SK-N-SH (cell line): Measurements from ENCODE around the gene ERGIC1. TPM values are rescaled to one million over a fixed set of nuclear protein-coding genes. Genes with fewer than 3 reads are reported as not detected.

ENCODE experiments used
- CTCF ChIA-PET: fragments of 300-600, 350-600 bp; formaldehyde crosslinking; extraction: SDS; loops from one replicate; lab custom pipeline; 2021; lab: Yijun Ruan, JAX
- POLR2A ChIA-PET: fragments of 350-600 bp; sonication (Branson Sonifier 250); formaldehyde crosslinking; extraction: SDS; loops from one replicate; lab custom pipeline; 2020; ENCODE audit warnings: antibody characterized with exemption, inconsistent platforms; lab: Yijun Ruan, JAX
- DNase-seq: peaks from one replicate; pipeline ENCODE4 v3.0.0; 2012
- H2AFZ ChIP-seq: fragments of 200-600 bp; sonication (generic); 2 replicates; pipeline ENCODE4 v1.8.1; 2016; ENCODE audit warnings: antibody characterized with exemption, mild to moderate bottlenecking, low read depth
- H3F3A ChIP-seq: fragments of 200-600 bp; sonication (generic); replicated peaks from 2 replicates; pipeline ENCODE3; 2016; ENCODE audit warnings: antibody characterized with exemption, mild to moderate bottlenecking; ENCODE audit not compliant: insufficient read depth
- H3K27ac ChIP-seq, 2 experiments: fragments of 200-500 bp in 1 of 2; fragments of 200-600 bp in 1 of 2; sonication (Bioruptor generic) in 1 of 2; sonication (generic), shearing (Covaris generic) in 1 of 2; 2 replicates each; pipeline versions ENCODE4 v1.5.1 to v1.6.1; 2014 to 2016; ENCODE audit warnings: low read depth in 2 of 2, inconsistent platforms in 1 of 2, low read length in 1 of 2, mild to moderate bottlenecking in 1 of 2, mixed read lengths in 1 of 2
- H3K27me3 ChIP-seq: fragments of 200-600 bp; sonication (generic), shearing (Covaris generic); 2 replicates; pipeline ENCODE4 v1.6.1; 2016; ENCODE audit warnings: mixed run types; ENCODE audit not compliant: insufficient read depth
- H3K36me3 ChIP-seq, 2 experiments: fragments of 200-500 bp in 1 of 2; fragments of 200-600 bp in 1 of 2; sonication (Bioruptor generic) in 1 of 2; sonication (generic) in 1 of 2; replicated peaks in 1 of 2; 2 replicates each; pipeline versions ENCODE3 to v1.5.1; 2014 to 2016; ENCODE audit warnings: low read length in 1 of 2, mild to moderate bottlenecking in 1 of 2; ENCODE audit not compliant: insufficient read depth in 2 of 2, control insufficient read depth in 1 of 2
- H3K4me1 ChIP-seq, 2 experiments: fragments of 200-500 bp in 1 of 2; fragments of 200-600 bp in 1 of 2; sonication (Bioruptor generic) in 1 of 2; sonication (generic), shearing (Covaris generic) in 1 of 2; 2 replicates each; pipeline versions ENCODE4 v1.5.1 to v1.6.1; 2014 to 2016; ENCODE audit warnings: low read depth in 1 of 2, low read length in 1 of 2, mixed run types in 1 of 2; ENCODE audit not compliant: insufficient read depth in 2 of 2, control insufficient read depth in 1 of 2
- H3K4me2 ChIP-seq: fragments of 200-600 bp; sonication (generic), shearing (Covaris generic); 2 replicates; pipeline ENCODE4 v1.6.1; 2017; ENCODE audit warnings: mixed run types
- H3K4me3 ChIP-seq, 2 experiments: fragments of 200-500 bp in 1 of 2; fragments of 200-600 bp in 1 of 2; sonication (Bioruptor generic) in 1 of 2; sonication (generic), shearing (Covaris generic) in 1 of 2; 2 replicates each; pipeline versions ENCODE4 v1.5.1 to v1.8.1; 2014 to 2016; ENCODE audit warnings: low read depth in 2 of 2, inconsistent platforms in 1 of 2, low read length in 1 of 2, mild to moderate bottlenecking in 1 of 2, mixed read lengths in 1 of 2, moderate library complexity in 1 of 2
- H3K79me2 ChIP-seq: fragments of 200-600 bp; sonication (generic); 2 replicates; pipeline ENCODE4 v1.8.1; 2017; ENCODE audit warnings: mild to moderate bottlenecking; ENCODE audit not compliant: insufficient read depth
- H3K9ac ChIP-seq: fragments of 200-600 bp; sonication (generic); 2 replicates; pipeline ENCODE4 v1.6.1; 2017; ENCODE audit warnings: mixed run types
- H3K9me2 ChIP-seq: fragments of 200-600 bp; sonication (generic); 2 replicates; pipeline ENCODE4 v1.6.1; 2017; ENCODE audit warnings: mixed run types
- H3K9me3 ChIP-seq: fragments of 200-600 bp; sonication (generic); 2 replicates; pipeline ENCODE4 v1.6.1; 2017; ENCODE audit warnings: mixed run types, mild to moderate bottlenecking, moderate library complexity
- H4K20me1 ChIP-seq: fragments of 200-600 bp; sonication (generic); 2 replicates; pipeline ENCODE4 v1.6.1; 2017; ENCODE audit warnings: mild to moderate bottlenecking, mixed run types; ENCODE audit not compliant: insufficient read depth
- CTCF ChIP-seq: fragments of 200-600 bp; sonication (generic); IDR thresholded peaks from 2 replicates; pipeline ENCODE4 v1.6.1; 2017; ENCODE audit warnings: antibody characterized with exemption, mild to moderate bottlenecking, moderate library complexity
- ELF1 ChIP-seq: IDR thresholded peaks from 2 replicates; pipeline ENCODE4 v1.4.0; 2012
- EP300 ChIP-seq, 2 experiments: IDR thresholded peaks; 2 replicates each; pipeline versions ENCODE4 v1.4.0 to v1.6.1; 2012; ENCODE audit warnings: borderline replicate concordance in 1 of 2, low read depth in 1 of 2, low read length in 1 of 2
- EZH2phosphoT487 ChIP-seq: fragments of 200-600 bp; sonication (generic); IDR thresholded peaks from 2 replicates; pipeline ENCODE4 v1.6.1; 2017; ENCODE audit warnings: low read depth, mixed run types, mild to moderate bottlenecking, antibody characterized with exemption, moderate library complexity, borderline replicate concordance
- FOSL2 ChIP-seq: IDR thresholded peaks from 2 replicates; pipeline ENCODE4 v1.4.0; 2012; ENCODE audit warnings: low read depth, mild to moderate bottlenecking, moderate library complexity, borderline replicate concordance
- FOXM1 ChIP-seq: IDR thresholded peaks from 2 replicates; pipeline ENCODE4 v1.4.0; 2012; ENCODE audit warnings: low read depth, mild to moderate bottlenecking
- GABPA ChIP-seq: IDR thresholded peaks from 2 replicates; pipeline ENCODE4 v1.4.0; 2012; ENCODE audit warnings: low read depth, mild to moderate bottlenecking
- JUND ChIP-seq: IDR thresholded peaks from 2 replicates; pipeline ENCODE4 v1.4.0; 2012
- MAX ChIP-seq: IDR thresholded peaks from 2 replicates; pipeline ENCODE4 v1.4.0; 2012; ENCODE audit warnings: low read depth
- MEF2A ChIP-seq: IDR thresholded peaks from 2 replicates; pipeline ENCODE4 v1.4.0; 2012; ENCODE audit warnings: low read depth, borderline replicate concordance
- MXI1 ChIP-seq: IDR thresholded peaks from 2 replicates; pipeline ENCODE4 v1.6.1; 2012; ENCODE audit warnings: mild to moderate bottlenecking, low read depth, low read length, improper control_type of control experiment
- NFIC ChIP-seq: IDR thresholded peaks from 2 replicates; pipeline ENCODE4 v1.4.0; 2012; ENCODE audit warnings: borderline replicate concordance
- NRF1 ChIP-seq: IDR thresholded peaks from 2 replicates; pipeline ENCODE4 v1.6.1; 2012; ENCODE audit warnings: low read depth, mild to moderate bottlenecking, low read length
- PBX3 ChIP-seq: IDR thresholded peaks from 2 replicates; pipeline ENCODE4; 2012
- POLR2AphosphoS5 ChIP-seq: IDR thresholded peaks from 2 replicates; pipeline ENCODE4 v1.6.1; 2012; ENCODE audit warnings: low read depth, low read length
- RCOR1 ChIP-seq: fragments of 150-350 bp; IDR thresholded peaks from 2 replicates; pipeline ENCODE4 v1.6.1; 2017; ENCODE audit warnings: antibody characterized with exemption, low read length
- REST ChIP-seq: IDR thresholded peaks from 2 replicates; pipeline ENCODE4 v1.6.1; 2012; ENCODE audit warnings: mild to moderate bottlenecking, low read depth, low read length, moderate library complexity
- RFX5 ChIP-seq: IDR thresholded peaks from 2 replicates; pipeline ENCODE4 v1.6.1; 2012; ENCODE audit warnings: mild to moderate bottlenecking, improper control_type of control experiment, low read length
- RXRA ChIP-seq: IDR thresholded peaks from 2 replicates; pipeline ENCODE4 v1.4.0; 2012; ENCODE audit warnings: low read depth, mild to moderate bottlenecking, borderline replicate concordance
- SMC3 ChIP-seq: IDR thresholded peaks from 2 replicates; pipeline ENCODE4 v1.6.1; 2012; ENCODE audit warnings: low read depth, low read length, improper control_type of control experiment
- TAF1 ChIP-seq: IDR thresholded peaks from 2 replicates; pipeline ENCODE4 v1.6.1; 2012; ENCODE audit warnings: low read depth, mild to moderate bottlenecking, low read length, moderate library complexity, borderline replicate concordance
- TCF12 ChIP-seq: IDR thresholded peaks from 2 replicates; pipeline ENCODE4 v1.4.0; 2012
- TEAD4 ChIP-seq: IDR thresholded peaks from 2 replicates; pipeline ENCODE4 v1.4.0; 2012; ENCODE audit warnings: mild to moderate bottlenecking, borderline replicate concordance; ENCODE audit not compliant: insufficient read depth
- USF1 ChIP-seq: IDR thresholded peaks from 2 replicates; pipeline ENCODE4 v1.4.0; 2012; ENCODE audit warnings: low read depth, borderline replicate concordance
- YY1 ChIP-seq: IDR thresholded peaks from 2 replicates; pipeline ENCODE4 v1.4.0; 2012; ENCODE audit warnings: low read depth, mild to moderate bottlenecking
- WGBS: methylation state at CpG from one replicate; pipeline ENCODE4 v1.1.6; 2017; ENCODE audit warnings: low lambda C conversion rate; 5-methylcytosine and 5-hydroxymethylcytosine counted together
- polyA plus RNA-seq, 3 experiments: library from polyadenylated mRNA; depleted of rRNA; stranded (reverse); fragments of >200 nt; gene quantifications; 2 replicates each; pipeline ENCODE4 v1.2.3, GENCODE V29; 2012

ERGIC1 gene
- polyA plus RNA-seq, 1 of the 3 experiments (the other 2 are of a cell fraction): 101 TPM

- CTCF ChIA-PET: interaction anchor here (0.9 to 2.0 kb wide), 5 partner anchors 22 to 247 kb away, joined by 3 to 6 read pairs (median 5); no protein-coding TSS in a partner anchor
- peak overlapping the region; percentile 75 for H3K9ac ChIP-seq
These were observed 120.0 kb downstream of the ERGIC1 start for GRCh38 chr5:172953776-172954675.

More at GRCh38 chr5:172953776-172954675, 120.0 kb downstream of the ERGIC1 start:
- H3K79me2 ChIP-seq: peaks cover 18% of the 10 kb centered on the region; the same call in 1 of the 2 replicates
- no peaks in the 10 kb centered on the region for H4K20me1 ChIP-seq
- H3K27ac ChIP-seq: peak overlapping the region in 1 of 2 experiments; percentile 97; a peak in 2 of 4 replicates
- no peaks in the 10 kb centered on the region for H3K9me3 ChIP-seq
- peaks cover 49% of the 10 kb centered on the region for H3F3A ChIP-seq
- no peaks in the 10 kb centered on the region for H3K9me2 ChIP-seq
- peaks cover 0 to 29% of the 10 kb centered on the region in 2 experiments; a peak in 3 of 4 replicates for H3K4me1 ChIP-seq
- H3K4me3 ChIP-seq: no peak overlapping the region
- H2AFZ ChIP-seq: no peak overlapping the region
- no peak for DNase-seq
- H3K4me2 ChIP-seq: peak overlapping the region; percentile 31; the same call in 1 of the 2 replicates
- POLR2A ChIA-PET: no interaction called here
- 75% methylated on average over 15 of the region's 15 CpGs for WGBS
- H3K36me3 ChIP-seq: peaks cover 0 to 13% of the 10 kb centered on the region in 2 experiments
- TF ChIP-seq POLR2AphosphoS5 (peak; percentile 32; the same call in 1 of the 2 replicates), JUND (peak; percentile 46; the same call in 1 of the 2 replicates), NFIC (peak; percentile 59), CTCF (no peak), ELF1 (no peak), RCOR1 (no peak), TAF1 (no peak), MEF2A (no peak), GABPA (no peak), PBX3 (no peak), USF1 (no peak), RXRA (no peak), MXI1 (no peak), YY1 (no peak; the same call in 1 of the 2 replicates), MAX (0 out of 2 replicates have a peak, but pooled peaks have one; percentile 38), NRF1 (no peak), SMC3 (no peak), REST (no peak), TCF12 (peak; percentile 43), TEAD4 (no peak), FOXM1 (no peak), RFX5 (no peak), FOSL2 (peak; percentile 55; the same call in 1 of the 2 replicates), EP300 (IDR thresholded peaks at IDR 0.05; ENCODE audit: borderline replicate concordance in 1 of 2, low read depth in 1 of 2, low read length in 1 of 2) (0 out of 4 replicates have a peak, but pooled peaks of 1 of the 2 experiments have one; percentile 10), EZH2phosphoT487 (no peak)
- TF ChIP-seq, all 33 proteins: peak for 7
- H3K27me3 ChIP-seq: no peaks in the 10 kb centered on the region
